HG02610 (cell line): ENCODE data around the gene CST9.

Experiments used
- ATAC-seq: cut with Tn5 transposase; IDR thresholded peaks from one replicate; pipeline ENCODE4 v1.9.1; 2021; ENCODE audit warnings: mild to moderate bottlenecking, moderate library complexity; ENCODE audit not compliant: unreplicated experiment

CST9 gene

GRCh38 chr20:23605867-23606651, at the start of gene CST9:
CST9 (minus strand) TSS chr20:23605917; CDS start chr20:23605864, 53 bp downstream.
- no peak for ATAC-seq

- ATAC-seq, result no peak
Measured at GRCh38 chr20:23654717-23655116, 49.0 kb upstream of the CST9 start.

GRCh38 chr20:23654000-23654399, 48.3 kb upstream of the CST9 start:
- ATAC-seq, result no peak

GRCh38 chr20:23653400-23653938, 47.8 kb upstream of the CST9 start:
- ATAC-seq, result no peak

GRCh38 chr20:23652926-23653325, 47.2 kb upstream of the CST9 start:
- ATAC-seq, result no peak

- no peak for ATAC-seq
Measured at GRCh38 chr20:23652371-23652770, 46.7 kb upstream of the CST9 start.

- ATAC-seq, result no peak
Measured at GRCh38 chr20:23651117-23651516, 45.4 kb upstream of the CST9 start.

GRCh38 chr20:23649830-23650417, 44.2 kb upstream of the CST9 start:
- ATAC-seq, result no peak

GRCh38 chr20:23649242-23649641, 43.5 kb upstream of the CST9 start:
- no peak for ATAC-seq

GRCh38 chr20:23647346-23647745, 41.6 kb upstream of the CST9 start:
- no peak for ATAC-seq

GRCh38 chr20:23646106-23646873, 40.6 kb upstream of the CST9 start:
- no peak for ATAC-seq

GRCh38 chr20:23645575-23645974, 39.9 kb upstream of the CST9 start:
- peak; percentile 49 for ATAC-seq

- no peak for ATAC-seq
Measured at GRCh38 chr20:23644164-23644563, 38.4 kb upstream of the CST9 start.

GRCh38 chr20:23643659-23644058, 37.9 kb upstream of the CST9 start:
- ATAC-seq, result no peak

GRCh38 chr20:23641936-23642751, 36.4 kb upstream of the CST9 start:
- no peak for ATAC-seq

GRCh38 chr20:23640671-23641667, 35.3 kb upstream of the CST9 start:
- no peak for ATAC-seq

GRCh38 chr20:23640018-23640601, 34.4 kb upstream of the CST9 start:
- no peak for ATAC-seq

- ATAC-seq, result no peak
Measured at GRCh38 chr20:23639490-23639958, 33.8 kb upstream of the CST9 start.

GRCh38 chr20:23638309-23638708, 32.6 kb upstream of the CST9 start:
- no peak for ATAC-seq
